ENCODE data around the gene FNBP1. TPM values are rescaled to one million over a fixed set of nuclear protein-coding genes. Genes with fewer than 3 reads are reported as not detected.

FNBP1 gene
- total and polyA plus RNA-seq, 2 of the 8 experiments (the other 6 are each of a cell fraction or from before 2014, with no cell fraction given): 7.2 to 40.9 TPM

DNA sequence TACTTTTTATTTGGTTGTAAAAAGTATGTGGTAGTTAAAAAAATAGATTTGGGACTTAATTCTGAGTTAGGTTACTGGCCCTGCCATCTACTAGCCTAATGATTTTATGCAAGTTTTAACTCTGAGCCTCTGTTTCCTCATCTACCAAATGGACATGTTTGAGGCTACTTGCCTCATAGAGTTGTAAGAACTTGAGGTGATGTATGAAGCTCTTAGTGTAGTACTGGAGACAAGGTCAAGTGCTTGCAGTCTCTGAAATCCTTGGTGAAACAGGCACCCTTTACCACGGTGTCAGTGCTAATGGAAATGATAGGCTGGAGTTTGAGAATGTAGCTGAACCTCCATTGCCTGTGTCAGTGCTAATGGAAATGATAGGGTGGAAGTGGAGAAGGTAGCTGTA lies 26.1 kb upstream of the FNBP1 start:
- Histone ChIP-seq H3K79me1 (ENCODE audit: low read depth, low read length) (no peaks in the 10 kb centered on the region; the same call in 1 of the 2 replicates), H3K79me2 (ENCODE audit: control insufficient read depth in 1 of 2, insufficient read depth in 2 of 2, low read length in 2 of 2) (peaks cover 3 to 40% of the 10 kb centered on the region in 2 experiments; a peak in 3 of 4 replicates), H3K9ac (replicated peaks in 1 of 4; ENCODE audit: extremely low read depth in 1 of 4, low read depth in 3 of 4, low read length in 3 of 4) (no peak overlapping the region), H2BK15ac (ENCODE audit: low read length) (no peak overlapping the region), H3K36me3 (ENCODE audit: control insufficient read depth in 2 of 4, insufficient read depth in 4 of 4, low read length in 3 of 4) (no peaks in the 10 kb centered on the region), H2BK20ac (ENCODE audit: low read length) (no peak overlapping the region), H4K5ac (ENCODE audit: insufficient read length, low read depth, low read length) (no peak overlapping the region), H3K9me3 (ENCODE audit: insufficient read depth in 2 of 2, low read depth in 1 of 2, low read length in 1 of 2) (no peaks in the 10 kb centered on the region), H3K14ac (ENCODE audit: insufficient read length) (no peak overlapping the region), H4K8ac (ENCODE audit: extremely low read depth, insufficient read depth, low read length) (no peak overlapping the region), H3K4me3 (ENCODE audit: extremely low read depth in 1 of 4, insufficient read depth in 2 of 4, low read depth in 3 of 4, low read length in 4 of 4) (no peak overlapping the region), H3K4me2 (ENCODE audit: insufficient read depth in 1 of 2, low read depth in 2 of 2, low read length in 2 of 2) (no peak overlapping the region), H3K56ac (replicated peaks; ENCODE audit: insufficient read length, low read depth, low read length) (no peak overlapping the region), H3K18ac (ENCODE audit: extremely low read depth, low read length) (no peak overlapping the region), H3K27me3 (replicated peaks in 1 of 4; ENCODE audit: control insufficient read depth in 3 of 4, extremely low read depth in 1 of 4, insufficient read depth in 3 of 4, low read length in 3 of 4) (no peaks in the 10 kb centered on the region), H2BK12ac (ENCODE audit: low read depth, low read length) (no peak overlapping the region), H3K23me2 (ENCODE audit: low read depth, low read length) (no peaks in the 10 kb centered on the region), H2BK120ac (replicated peaks; ENCODE audit: low read depth, low read length) (no peak overlapping the region), H2AFZ (ENCODE audit: low read length) (no peak overlapping the region), H4K91ac (replicated peaks; ENCODE audit: insufficient read length, low read length) (no peak overlapping the region), H2BK5ac (ENCODE audit: low read depth, low read length) (no peak overlapping the region), H2AK5ac (ENCODE audit: low read depth, low read length) (no peak overlapping the region), H3K23ac (ENCODE audit: insufficient read length) (no peak overlapping the region), H4K20me1 (replicated peaks in 1 of 2; ENCODE audit: control insufficient read depth in 1 of 2, insufficient read depth in 2 of 2, low read length in 2 of 2) (peaks cover 0 to 3% of the 10 kb centered on the region in 2 experiments), H3K4me1 (replicated peaks in 1 of 4; ENCODE audit: control insufficient read depth in 3 of 4, insufficient read depth in 4 of 4, low read length in 3 of 4) (peaks cover 0 to 3% (median 0%) of the 10 kb centered on the region in 4 experiments; a peak in 1 of 7 replicates), H3K4ac (replicated peaks; ENCODE audit: insufficient read length, low read depth, low read length) (no peak overlapping the region), H3K27ac (ENCODE audit: low read depth, low read length) (no peak overlapping the region)
- WGBS, 2 experiments (ENCODE audit: extremely low coverage in 1 of 2, insufficient coverage in 1 of 2, insufficient read length in 1 of 2, insufficient replicate concordance in 2 of 2, low coverage in 1 of 2, low lambda C conversion rate in 2 of 2, missing lambda C conversion rate in 1 of 2): 92% methylated on average over 1 of the region's 1 CpG; no CpG with 5 or more reads in 1 of the 2 experiments
- DNase-seq (ENCODE audit: low read depth in 1 of 2, low spot score in 2 of 2) (no peak), FAIRE-seq (no peak)
- CTCF ChIA-PET (ENCODE audit: partially characterized antibody): interaction anchor here (0.6 to 4.2 kb wide), 7 partner anchors 9 to 204 kb away, joined by 3 to 31 read pairs (median 5); no protein-coding TSS in a partner anchor
- TF ChIP-seq, protein P1, sequence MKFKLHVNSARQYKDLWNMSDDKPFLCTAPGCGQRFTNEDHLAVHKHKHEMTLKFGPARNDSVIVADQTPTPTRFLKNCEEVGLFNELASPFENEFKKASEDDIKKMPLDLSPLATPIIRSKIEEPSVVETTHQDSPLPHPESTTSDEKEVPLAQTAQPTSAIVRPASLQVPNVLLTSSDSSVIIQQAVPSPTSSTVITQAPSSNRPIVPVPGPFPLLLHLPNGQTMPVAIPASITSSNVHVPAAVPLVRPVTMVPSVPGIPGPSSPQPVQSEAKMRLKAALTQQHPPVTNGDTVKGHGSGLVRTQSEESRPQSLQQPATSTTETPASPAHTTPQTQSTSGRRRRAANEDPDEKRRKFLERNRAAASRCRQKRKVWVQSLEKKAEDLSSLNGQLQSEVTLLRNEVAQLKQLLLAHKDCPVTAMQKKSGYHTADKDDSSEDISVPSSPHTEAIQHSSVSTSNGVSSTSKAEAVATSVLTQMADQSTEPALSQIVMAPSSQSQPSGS (IDR thresholded peaks at IDR 0.05; ENCODE audit: low read length): no peak
- no peak for TF ChIP-seq KDM1A (IDR thresholded peaks at IDR 0.05; ENCODE audit: borderline replicate concordance, low read length)
- no peak for TF ChIP-seq TCF12 (IDR thresholded peaks at IDR 0.05; ENCODE audit: low read depth, low read length)
- TF ChIP-seq ZNF274 (IDR thresholded peaks at IDR 0.05; ENCODE audit: borderline replicate concordance, extremely low read depth, low read length): no peak
- TF ChIP-seq EZH2 (IDR thresholded peaks at IDR 0.05; ENCODE audit: low read depth, low read length, severe bottlenecking): no peak
- TF ChIP-seq, protein P2, sequence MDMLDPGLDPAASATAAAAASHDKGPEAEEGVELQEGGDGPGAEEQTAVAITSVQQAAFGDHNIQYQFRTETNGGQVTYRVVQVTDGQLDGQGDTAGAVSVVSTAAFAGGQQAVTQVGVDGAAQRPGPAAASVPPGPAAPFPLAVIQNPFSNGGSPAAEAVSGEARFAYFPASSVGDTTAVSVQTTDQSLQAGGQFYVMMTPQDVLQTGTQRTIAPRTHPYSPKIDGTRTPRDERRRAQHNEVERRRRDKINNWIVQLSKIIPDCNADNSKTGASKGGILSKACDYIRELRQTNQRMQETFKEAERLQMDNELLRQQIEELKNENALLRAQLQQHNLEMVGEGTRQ (IDR thresholded peaks at IDR 0.05; ENCODE audit: low read length): no peak
- TF ChIP-seq RXRA (IDR thresholded peaks at IDR 0.05; ENCODE audit: insufficient read depth, low read depth, low read length): no peak
- POLR2A ChIA-PET (ENCODE audit: partially characterized antibody): interaction anchor here (1.2 kb wide), 1 partner anchor 8 kb away, joined by 4 read pairs; no protein-coding TSS in a partner anchor
